Tibial nerve (tissue), 4 donors: ENCODE results near the gene PHKB. TPM values are rescaled to one million over a fixed set of nuclear protein-coding genes. Genes with fewer than 3 reads are reported as not detected.

Experiments used
- DNase-seq, 2 donors: peaks; one replicate each; pipeline ENCODE4 v3.0.0-alpha.2; 2019; ENCODE audit warnings: low spot score in 2 of 2
- H3K27ac ChIP-seq, 4 donors: fragments of 200-600 bp; sonication (generic) in 3 of 4; one replicate each; pipeline ENCODE4 v1.5.1; 2017 to 2019; ENCODE audit warnings: mild to moderate bottlenecking in 1 of 4
- H3K27me3 ChIP-seq, 2 donors: fragments of 200-600 bp; sonication (generic) in 1 of 2; one replicate each; pipeline versions ENCODE4 v1.5.1 to v1.6.0; 2017 to 2019
- H3K36me3 ChIP-seq, 3 donors: fragments of 200-600 bp; sonication (generic); one replicate each; pipeline ENCODE4 v1.5.1; 2018 to 2019
- H3K4me1 ChIP-seq, 4 donors: fragments of 200-600 bp; sonication (generic) in 3 of 4; one replicate each; pipeline ENCODE4 v1.5.1; 2017 to 2019
- H3K4me3 ChIP-seq, 4 donors: fragments of 200-600 bp; sonication (generic) in 3 of 4; one replicate each; pipeline ENCODE4 v1.5.1; 2017 to 2019; ENCODE audit warnings: mild to moderate bottlenecking in 1 of 4, moderate library complexity in 1 of 4
- H3K9me3 ChIP-seq, 4 donors: fragments of 200-600 bp; sonication (generic) in 3 of 4; one replicate each; pipeline ENCODE4 v1.5.1; 2017 to 2019
- CTCF ChIP-seq, 5 experiments: fragments of 200-600 bp in 3 of 5; fragments of 450-650 bp in 2 of 5; sonication (generic) in 3 of 5; IDR thresholded peaks; one replicate each; pipeline ENCODE4 v1.5.1; 2016 to 2019; ENCODE audit warnings: antibody characterized with exemption in 5 of 5, mild to moderate bottlenecking in 3 of 5, moderate library complexity in 2 of 5
- EP300 ChIP-seq, 2 donors: sonication (generic); formaldehyde crosslinking; IDR thresholded peaks; one replicate each; pipeline ENCODE4 v1.6.1; 2017; ENCODE audit warnings: antibody characterized with exemption in 2 of 2, mild to moderate bottlenecking in 1 of 2
- POLR2A ChIP-seq, 2 donors: fragments of 450-650 bp; IDR thresholded peaks; one replicate each; pipeline ENCODE4 v1.6.1; 2017; ENCODE audit warnings: antibody characterized with exemption in 2 of 2, mild to moderate bottlenecking in 2 of 2, moderate library complexity in 2 of 2
- WGBS, 2 donors: methylation state at CpG; one replicate each; pipeline ENCODE4 v1.1.5; 2018; 5-methylcytosine and 5-hydroxymethylcytosine counted together
- total RNA-seq, 4 donors: library from RNA; depleted of rRNA; stranded (reverse); fragments of >200 nt; gene quantifications; one replicate each; pipeline ENCODE4 v1.1.0, GENCODE V29; 2016

The PHKB gene
- total RNA-seq, 4 donors from 2014 or later: 80.1 to 93.7 (median 82.4) TPM

GRCh38 chr16:47486856-47487255 is 25.7 kb downstream of the PHKB start:
- no peak for DNase-seq
- no peak overlapping the region for H3K4me3 ChIP-seq
- peaks cover 0 to 29% (median 0%) of the 10 kb centered on the region in 3 donors for H3K36me3 ChIP-seq
- H3K27ac ChIP-seq: no peak overlapping the region
- H3K4me1 ChIP-seq: peaks cover 0 to 2% (median 0%) of the 10 kb centered on the region in 4 donors
- peaks cover 0 to 44% (median 14%) of the 10 kb centered on the region in 4 donors for H3K9me3 ChIP-seq
- TF ChIP-seq POLR2A (IDR thresholded peaks at IDR 0.05): no peak
- TF ChIP-seq CTCF (IDR thresholded peaks at IDR 0.05): no peak
- no peak for TF ChIP-seq EP300 (IDR thresholded peaks at IDR 0.05)
- H3K27me3 ChIP-seq: no peaks in the 10 kb centered on the region

- Histone ChIP-seq H3K4me1 (peaks cover 0 to 8% (median 0%) of the 10 kb centered on the region in 4 donors), H3K36me3 (peaks cover 0 to 33% (median 0%) of the 10 kb centered on the region in 3 donors), H3K4me3 (no peak overlapping the region), H3K27ac (no peak overlapping the region), H3K27me3 (no peaks in the 10 kb centered on the region), H3K9me3 (peaks cover 0 to 50% (median 14%) of the 10 kb centered on the region in 4 donors)
- no peak for TF ChIP-seq EP300 (IDR thresholded peaks at IDR 0.05)
- TF ChIP-seq POLR2A (IDR thresholded peaks at IDR 0.05): no peak
- TF ChIP-seq CTCF (IDR thresholded peaks at IDR 0.05): no peak
- 97 to 100% methylated on average over 3 of the region's 3 CpGs for WGBS, 2 donors
- no peak for DNase-seq
Observed at GRCh38 chr16:47488051-47488450, 26.9 kb downstream of the PHKB start.

- Histone ChIP-seq H3K9me3 (peaks cover 0 to 50% (median 14%) of the 10 kb centered on the region in 4 donors), H3K4me3 (no peak overlapping the region), H3K27me3 (no peaks in the 10 kb centered on the region), H3K27ac (no peak overlapping the region), H3K36me3 (peaks cover 0 to 33% (median 0%) of the 10 kb centered on the region in 3 donors), H3K4me1 (peaks cover 0 to 22% (median 4%) of the 10 kb centered on the region in 4 donors)
- DNase-seq: no peak
- TF ChIP-seq POLR2A (IDR thresholded peaks at IDR 0.05): no peak
Observed at GRCh38 chr16:47490471-47490870, 29.3 kb downstream of the PHKB start.

- H3K27me3 ChIP-seq: no peaks in the 10 kb centered on the region
- H3K27ac ChIP-seq: peak overlapping the region; percentile 47 to 89 (median 72)
- peaks cover 0 to 33% (median 0%) of the 10 kb centered on the region in 3 donors for H3K36me3 ChIP-seq
- peaks cover 0 to 22% (median 4%) of the 10 kb centered on the region in 4 donors for H3K4me1 ChIP-seq
- no peak for DNase-seq
- H3K9me3 ChIP-seq: peaks cover 0 to 50% (median 14%) of the 10 kb centered on the region in 4 donors
- H3K4me3 ChIP-seq: peak overlapping the region in 1 of 4 donors; percentile 14
- 60 to 69% methylated on average over 1 of the region's 1 CpG for WGBS, 2 donors
- TF ChIP-seq POLR2A (IDR thresholded peaks at IDR 0.05) (no peak), CTCF (IDR thresholded peaks at IDR 0.05) (no peak), EP300 (IDR thresholded peaks at IDR 0.05) (no peak)
Observed at GRCh38 chr16:47492036-47492427, 30.9 kb downstream of the PHKB start.

- peak; percentile 68 to 74 for DNase-seq
- peak overlapping the region in 2 of 4 donors; percentile 14 to 22 for H3K4me3 ChIP-seq
- H3K9me3 ChIP-seq: peaks cover 0 to 45% (median 14%) of the 10 kb centered on the region in 4 donors
- 71 to 77% methylated on average over 10 of the region's 10 CpGs for WGBS, 2 donors
- H3K36me3 ChIP-seq: peaks cover 0 to 33% (median 0%) of the 10 kb centered on the region in 3 donors
- peaks cover 0 to 22% (median 4%) of the 10 kb centered on the region in 4 donors for H3K4me1 ChIP-seq
- no peaks in the 10 kb centered on the region for H3K27me3 ChIP-seq
- TF ChIP-seq CTCF (IDR thresholded peaks at IDR 0.05) (no peak), EP300 (IDR thresholded peaks at IDR 0.05) (peak; percentile 35 to 82), POLR2A (IDR thresholded peaks at IDR 0.05) (peak in 1 of 2 donors; percentile 32)
- peak overlapping the region; percentile 47 to 89 (median 72) for H3K27ac ChIP-seq
Observed at GRCh38 chr16:47492428-47493377, 31.6 kb downstream of the PHKB start.
